MM.1S (cell line): ENCODE data around the gene KIFAP3.

Experiments
- CTCF ChIP-seq: fragments of 300-600 bp; sonication (generic); IDR thresholded peaks from 2 replicates; pipeline ENCODE4 v1.5.1; 2016; ENCODE audit warnings: antibody characterized with exemption, low read length, mixed read lengths
- EZH2 ChIP-seq: fragments of 300-600 bp; sonication (generic); optimal IDR thresholded peaks from 2 replicates; pipeline ENCODE3; 2017; ENCODE audit warnings: low read depth, mild to moderate bottlenecking, antibody characterized with exemption, low read length, mixed read lengths

- TF ChIP-seq CTCF (no peak), EZH2 (no peak)
Measured at GRCh38 chr1:170044187-170044586, 30.3 kb downstream of the KIFAP3 start.
